Measurements from ENCODE around the gene SHFL.

The SHFL gene

DNA sequence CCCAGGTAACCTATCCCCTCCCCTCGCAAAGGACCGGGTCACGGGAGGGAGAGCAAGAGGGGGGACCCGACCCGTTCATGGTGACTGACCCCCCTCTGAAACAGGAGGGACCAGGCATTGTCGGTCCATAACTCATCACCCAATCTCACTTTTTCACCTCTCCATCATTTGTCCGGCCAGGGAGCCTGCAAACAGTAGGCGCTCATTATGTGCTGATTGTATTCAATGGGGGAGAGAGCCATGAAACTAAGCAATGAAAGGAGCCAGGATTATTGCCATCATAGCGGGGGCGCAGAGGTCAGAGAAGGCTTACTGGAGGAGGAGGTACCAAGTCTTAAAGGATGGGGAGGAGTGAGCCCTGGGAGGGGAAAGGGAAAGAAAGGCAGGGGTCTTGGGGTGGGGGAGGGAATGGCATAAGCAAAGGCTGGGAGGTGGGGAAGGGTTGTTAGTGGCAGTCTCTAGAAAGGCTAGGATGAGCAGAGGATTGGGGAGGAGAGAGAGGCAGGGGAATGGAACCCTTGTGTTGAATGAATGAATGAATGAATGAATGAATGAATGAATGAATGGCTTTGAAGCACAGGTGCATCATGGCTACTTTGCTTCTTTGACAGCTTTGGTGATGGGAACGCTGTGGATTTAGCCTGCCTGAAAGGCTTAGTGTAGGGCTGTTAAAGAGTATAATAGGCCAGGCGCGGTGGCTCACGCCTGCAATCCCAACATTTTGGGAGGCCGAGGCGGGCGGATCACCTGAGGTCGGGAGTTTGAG is 1.4 kb downstream of the SHFL start:
- DNase-seq (ENCODE audit: low read depth), result no peak

DNA sequence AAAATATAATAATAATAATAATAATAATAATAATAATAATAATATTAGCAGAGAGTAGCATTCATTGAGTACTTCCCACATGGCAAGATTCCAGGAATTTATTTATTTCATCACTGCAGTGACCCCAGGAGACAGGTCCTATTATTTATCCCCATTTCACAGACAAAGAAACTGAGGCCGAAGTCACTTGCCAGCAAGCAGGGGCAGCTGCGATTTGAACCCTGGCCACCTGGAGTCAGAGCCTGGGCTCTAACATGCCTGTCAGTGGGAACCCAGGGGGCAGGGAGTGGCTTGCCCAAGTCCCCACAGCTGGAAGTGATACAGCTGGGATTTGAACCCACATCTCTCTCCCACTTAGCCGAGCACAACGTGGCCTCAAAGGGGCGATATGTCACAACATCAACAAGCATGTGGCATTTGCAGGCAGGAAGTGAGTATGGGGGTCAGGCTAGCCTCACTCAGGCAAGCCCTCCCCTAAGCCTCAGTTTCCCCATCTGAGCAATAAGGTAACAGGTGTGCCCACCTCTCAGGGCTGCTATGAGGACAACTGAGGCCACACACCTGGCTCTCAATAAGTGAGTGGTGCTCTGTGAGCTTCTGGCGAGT is 2.9 kb downstream of the SHFL start:
- no peak for DNase-seq (ENCODE audit: low read depth)

DNA sequence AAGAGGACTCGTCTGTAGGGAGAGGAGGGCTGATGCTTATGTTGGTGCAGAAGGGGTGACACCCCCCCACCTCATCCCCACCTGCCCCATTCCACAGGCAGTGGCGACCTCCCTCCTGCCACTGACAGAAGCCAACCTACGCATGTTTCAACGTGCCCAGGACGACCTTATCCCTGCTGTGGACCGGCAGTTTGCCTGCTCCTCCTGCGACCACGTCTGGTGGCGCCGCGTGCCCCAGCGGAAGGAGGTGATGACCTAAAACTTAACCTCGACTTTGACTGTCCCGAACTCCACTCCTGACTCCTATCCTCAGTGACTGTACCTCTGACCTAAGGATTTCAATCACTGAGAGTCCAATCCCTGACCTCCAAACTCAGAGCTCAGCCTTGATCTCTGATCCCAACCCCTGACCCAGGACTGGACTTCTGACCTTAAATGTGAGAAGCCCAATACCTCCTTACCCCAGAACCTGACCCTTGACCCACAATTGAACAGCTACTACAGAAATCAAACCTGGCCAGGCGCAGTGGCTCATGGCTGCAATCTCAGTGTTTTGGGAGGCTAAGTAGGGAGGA is 3.8 kb downstream of the SHFL start:
- no peak for DNase-seq (ENCODE audit: low read depth)

DNA sequence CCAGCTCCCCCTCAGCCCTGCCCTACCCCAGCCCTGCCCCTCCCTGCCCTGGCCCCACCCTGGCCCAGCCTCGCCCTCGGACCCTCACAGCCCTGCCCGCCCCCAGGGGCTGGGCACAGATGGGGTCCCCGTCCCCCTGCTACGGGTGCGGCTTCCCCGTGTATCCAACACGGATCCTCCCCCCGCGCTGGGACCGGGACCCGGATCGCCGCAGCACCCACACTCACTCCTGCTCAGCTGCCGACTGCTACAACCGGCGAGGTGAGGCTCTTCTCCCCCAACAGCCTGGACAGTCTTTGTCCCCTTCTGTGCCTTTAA is 5.2 kb downstream of the SHFL start:
- no peak for DNase-seq (ENCODE audit: low read depth)

DNA sequence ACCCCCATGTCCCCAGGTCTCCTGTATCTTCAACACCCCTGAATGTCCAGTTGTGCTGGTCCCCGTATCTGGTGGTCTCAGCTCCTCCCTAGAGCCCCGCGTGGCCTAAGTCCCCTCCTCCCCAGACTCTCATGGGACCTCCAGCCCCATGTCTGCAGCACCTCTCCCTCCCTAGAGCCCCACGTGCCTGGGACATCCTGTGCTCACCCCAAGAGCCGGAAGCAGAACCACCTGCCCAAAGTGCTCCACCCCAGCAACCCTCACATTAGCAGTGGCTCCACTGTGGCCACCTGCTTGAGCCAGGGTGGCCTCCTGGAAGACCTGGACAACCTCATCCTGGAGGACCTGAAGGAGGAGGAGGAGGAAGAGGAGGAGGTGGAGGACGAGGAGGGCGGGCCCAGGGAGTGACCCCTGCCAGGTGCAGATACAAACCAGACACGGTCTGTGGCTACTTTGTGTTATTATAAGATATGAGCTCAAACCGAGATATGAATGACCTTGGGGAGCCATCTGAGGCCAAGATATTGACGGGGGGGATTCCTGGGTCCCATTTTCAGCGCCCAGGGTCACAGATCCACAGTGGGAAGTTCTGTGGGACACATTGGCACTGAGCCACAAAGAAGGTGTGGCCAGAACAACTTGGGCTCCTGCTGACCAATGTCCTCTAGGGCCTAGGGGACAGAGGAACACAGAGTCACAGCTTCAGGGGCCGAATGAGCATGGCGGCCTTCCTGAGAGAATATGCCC is 6.0 kb downstream of the SHFL start:
- DNase-seq (ENCODE audit: low read depth), result no peak

DNA sequence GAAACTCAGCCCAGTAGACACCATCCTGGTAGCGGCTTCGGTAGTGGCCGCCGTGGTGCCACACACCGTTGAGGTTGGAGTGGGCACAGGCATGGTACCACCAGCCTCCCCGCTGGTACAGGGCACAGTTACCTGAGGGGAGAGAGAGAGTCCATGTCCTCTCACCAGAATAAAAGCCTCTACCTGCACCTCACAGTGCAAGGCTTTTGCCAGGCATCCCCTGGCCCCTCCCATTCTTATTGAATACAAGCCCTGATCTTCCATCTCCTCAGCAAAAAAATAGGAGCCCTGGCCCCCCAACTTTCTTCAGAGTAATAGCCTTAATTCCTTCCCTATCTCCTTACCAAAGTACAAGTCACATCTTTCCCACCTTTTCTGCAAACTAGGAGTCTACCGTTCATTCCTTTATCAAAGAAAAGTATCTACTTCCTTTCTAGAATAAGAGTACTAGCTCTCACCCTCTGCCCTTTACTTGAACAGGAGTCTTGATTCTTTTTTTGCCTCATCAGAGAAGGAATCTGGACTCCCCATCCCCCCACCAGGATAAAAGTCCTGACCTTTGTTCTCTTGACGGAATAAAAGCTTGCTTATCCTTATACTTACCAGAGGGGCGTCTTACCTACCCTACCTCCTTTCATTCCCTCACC is 6.7 kb downstream of the SHFL start:
- no peak for DNase-seq (ENCODE audit: low read depth)

DNA sequence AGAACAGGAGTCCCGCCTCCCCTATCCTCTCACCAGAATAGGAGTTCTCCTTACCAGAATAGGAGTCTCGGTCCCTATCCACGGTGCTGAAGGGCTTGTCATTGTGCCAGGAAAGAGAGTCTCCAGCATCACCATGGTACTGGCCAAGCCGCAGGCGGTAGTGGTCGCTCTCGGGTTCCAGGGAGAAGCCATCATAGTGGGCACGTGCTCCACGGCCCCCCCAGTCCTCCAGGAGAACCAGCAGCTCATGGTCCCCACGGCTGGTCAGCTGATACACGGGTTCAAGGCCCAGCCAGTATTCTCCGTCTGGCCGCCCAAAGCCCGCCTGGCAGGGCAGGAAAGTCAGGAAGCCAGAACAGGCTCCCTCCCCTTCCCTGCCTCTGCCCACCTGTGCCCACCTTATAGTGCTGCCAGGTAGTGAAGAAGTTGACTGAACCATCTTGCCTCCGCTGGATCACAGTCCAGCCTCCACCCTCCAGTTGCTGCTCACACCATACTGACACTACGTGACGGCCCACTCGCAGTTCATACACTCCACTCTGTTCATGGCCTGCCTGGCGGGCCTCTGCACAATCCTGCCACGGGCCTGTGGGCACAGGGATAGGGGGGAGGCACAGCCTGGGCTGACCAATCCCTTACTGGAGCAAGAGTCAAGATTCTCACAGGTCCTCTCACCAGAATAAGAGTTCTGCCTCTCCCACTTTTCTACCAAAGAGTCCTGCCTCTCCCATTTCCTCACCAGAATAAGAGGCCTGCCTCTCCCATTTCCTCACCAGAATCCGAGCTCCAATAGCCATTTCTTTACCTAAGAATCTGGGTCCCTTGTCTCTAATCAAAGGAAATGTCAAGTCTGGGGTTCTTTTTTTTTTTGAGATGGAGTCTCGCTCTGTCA is 7.4 kb downstream of the SHFL start:
- DNase-seq (ENCODE audit: low read depth), result no peak

DNA sequence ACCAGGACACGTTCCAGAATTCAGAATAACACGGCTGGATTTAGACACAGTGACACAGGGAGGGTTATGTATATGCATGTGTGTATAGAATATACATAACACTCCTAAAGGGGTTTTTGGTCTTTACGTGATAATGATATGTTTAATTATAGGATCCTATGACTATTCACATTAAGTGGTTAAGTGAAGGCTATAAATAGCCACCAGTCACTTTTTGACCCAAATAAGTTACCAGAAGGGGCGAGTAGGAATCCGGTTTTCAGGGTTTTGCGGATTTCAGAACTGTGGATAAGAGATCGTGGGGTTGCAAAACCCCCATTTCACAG is 9.5 kb downstream of the SHFL start:
- DNase-seq (ENCODE audit: low read depth), result no peak

DNA sequence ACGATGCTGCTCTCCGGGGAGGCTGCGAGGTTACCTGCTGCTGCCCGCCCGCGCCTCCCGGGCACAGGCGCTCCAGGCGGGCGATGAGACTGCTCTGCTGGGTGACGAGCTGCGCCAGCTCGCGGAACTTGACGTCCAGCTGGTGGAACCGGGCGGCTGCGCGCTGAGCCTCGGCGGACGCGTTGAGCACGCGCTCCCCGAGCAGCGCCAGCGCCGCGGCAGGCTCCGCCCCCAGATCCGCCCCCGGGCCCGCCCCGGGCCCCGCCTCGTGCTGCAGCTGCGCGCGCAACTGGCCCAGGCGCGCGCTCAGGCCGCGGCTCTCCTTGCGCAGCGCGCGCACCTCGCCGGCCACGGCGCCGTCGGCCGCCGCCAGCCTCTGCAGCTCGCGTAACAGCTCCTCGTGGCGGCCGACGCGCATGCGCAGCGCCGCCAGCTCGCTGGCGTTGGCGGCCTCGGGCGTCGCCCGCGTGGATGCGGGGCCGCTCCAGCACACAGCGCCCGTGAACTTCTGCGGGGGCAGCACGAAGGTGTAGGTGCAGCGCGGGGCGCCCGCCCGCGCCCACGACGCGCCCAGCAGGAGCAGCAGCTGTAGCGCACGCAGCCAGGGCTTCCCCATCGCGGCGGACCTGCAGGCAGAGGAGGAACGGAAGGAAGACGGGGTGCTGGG is 10.0 kb downstream of the SHFL start:
- DNase-seq (ENCODE audit: low read depth), result peak; percentile 74

DNA sequence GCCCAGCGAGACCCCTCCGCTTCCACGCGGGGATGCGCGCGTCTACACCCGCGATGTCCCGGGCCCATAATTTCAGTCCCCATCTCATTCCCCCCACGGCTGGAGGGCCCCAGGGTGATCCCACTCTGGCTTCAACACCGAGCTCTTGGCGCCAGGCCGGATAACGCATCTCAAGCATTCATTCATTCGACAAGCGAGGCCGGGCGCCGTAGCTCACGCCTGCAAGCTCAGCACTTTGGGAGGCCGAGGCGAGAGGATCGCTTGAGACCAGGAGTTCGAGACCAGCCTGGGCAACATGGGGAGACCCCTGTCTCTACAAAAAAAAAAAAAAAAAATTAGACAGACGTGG is 10.5 kb downstream of the SHFL start:
- no peak for DNase-seq (ENCODE audit: low read depth)

DNA sequence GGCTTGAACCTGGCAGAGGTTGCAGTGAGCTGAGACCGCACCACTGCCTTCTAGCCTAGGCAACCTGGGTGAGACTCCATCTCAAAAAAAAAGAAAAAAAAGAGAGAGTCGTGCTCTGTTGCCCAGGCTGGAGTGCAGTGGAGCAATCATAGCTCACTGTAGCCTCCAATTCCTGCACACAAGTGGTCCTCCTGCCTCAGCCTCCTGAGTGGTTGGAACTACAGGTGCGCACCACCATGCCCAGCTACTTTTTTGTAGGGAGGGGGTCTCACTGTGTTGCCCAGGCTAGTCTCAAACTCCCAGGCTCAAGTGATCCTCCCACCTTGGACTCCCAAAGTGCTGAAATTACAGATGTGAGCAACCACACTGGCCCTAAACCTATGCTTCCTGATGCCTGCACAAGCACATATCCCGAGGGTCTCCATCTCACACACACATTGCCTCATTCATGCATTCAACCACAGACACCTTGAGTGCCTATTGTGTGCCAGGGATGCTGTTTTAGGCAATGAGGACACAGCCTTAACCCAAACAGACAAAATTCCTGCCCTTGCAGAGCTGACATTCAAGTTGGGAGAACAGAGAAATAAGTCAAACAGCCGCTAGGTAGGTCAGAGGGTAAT is 14.2 kb downstream of the SHFL start:
- no peak for DNase-seq (ENCODE audit: low read depth)

DNA sequence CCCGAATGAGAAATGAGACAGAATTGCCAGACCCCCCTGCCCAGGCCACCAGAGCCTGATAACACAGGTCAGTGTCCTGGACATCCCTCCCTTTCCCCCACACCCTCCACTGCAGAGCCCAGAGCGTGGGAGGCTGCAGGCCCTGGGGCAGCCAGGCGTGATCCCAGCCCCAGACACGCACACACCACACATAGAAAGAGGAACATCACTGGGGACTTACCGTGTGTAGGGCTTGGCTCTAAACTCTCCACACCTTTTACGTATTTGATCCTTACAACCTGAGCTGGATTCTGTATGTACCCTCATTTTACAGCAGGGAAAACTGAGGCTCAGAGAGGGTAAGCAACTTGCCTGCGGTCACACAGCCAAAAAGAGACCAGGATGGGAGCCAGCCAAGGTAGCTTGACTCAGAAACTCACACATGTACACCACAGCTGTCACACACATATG is 16.7 kb downstream of the SHFL start:
- DNase-seq (ENCODE audit: low read depth), result no peak

DNA sequence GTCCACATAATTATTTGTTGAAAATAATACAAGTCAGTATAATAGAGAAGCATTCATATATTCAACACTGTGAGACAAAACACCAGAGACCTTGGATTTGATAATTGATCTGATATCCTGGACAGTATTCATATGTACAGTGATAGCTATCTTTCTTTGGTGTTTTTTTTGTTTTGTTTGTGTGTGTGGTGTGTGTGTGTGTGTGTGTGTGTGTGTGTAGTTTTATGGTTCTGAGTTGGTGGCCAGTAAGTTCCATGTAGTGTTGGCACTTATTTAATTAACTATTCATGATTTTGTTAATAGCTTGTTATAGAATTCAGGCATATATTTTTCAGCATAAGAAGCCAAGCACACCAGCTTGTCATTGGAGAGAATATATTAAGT is 18.0 kb downstream of the SHFL start:
- DNase-seq (ENCODE audit: low read depth), result no peak

DNA sequence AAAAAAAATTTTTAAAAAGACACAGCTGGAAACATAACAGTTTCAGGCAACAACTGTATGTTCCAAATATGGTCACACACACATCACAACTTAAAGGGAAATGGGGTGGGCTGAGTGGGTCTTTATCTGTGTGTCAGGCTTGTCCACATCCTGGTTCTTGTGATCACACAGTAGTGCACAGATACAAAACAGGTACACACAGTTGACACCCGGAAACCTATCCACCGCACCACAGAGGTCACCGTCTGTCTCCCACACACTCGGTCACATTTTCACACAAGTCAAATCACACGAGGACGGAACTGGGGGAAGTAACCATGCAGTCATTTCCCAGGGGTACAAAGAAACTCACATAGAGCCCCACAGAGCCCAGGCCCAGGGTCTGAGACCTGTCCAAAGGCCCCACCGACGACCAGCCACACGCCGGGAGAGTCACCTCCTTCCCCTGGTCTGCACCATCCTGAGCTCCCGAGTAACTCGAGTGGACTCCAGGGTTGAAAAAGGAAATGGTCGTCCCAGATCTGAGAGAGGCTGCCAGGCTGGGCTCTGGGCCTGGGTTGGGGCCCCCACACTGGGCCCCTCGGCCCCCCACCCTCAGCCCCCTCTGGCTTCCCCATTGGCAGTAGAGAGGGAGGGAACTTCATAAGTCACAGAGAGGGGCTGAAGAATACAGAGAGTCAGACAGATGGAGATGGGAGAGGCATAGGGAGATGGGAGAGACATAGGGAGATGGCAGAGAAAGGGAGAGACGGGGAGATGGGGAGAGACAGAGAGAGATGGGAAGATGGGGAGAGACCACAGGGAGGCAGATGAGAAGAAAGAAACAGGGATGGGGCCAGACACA is 18.8 kb downstream of the SHFL start:
- peak; percentile 65 for DNase-seq (ENCODE audit: low read depth)

DNA sequence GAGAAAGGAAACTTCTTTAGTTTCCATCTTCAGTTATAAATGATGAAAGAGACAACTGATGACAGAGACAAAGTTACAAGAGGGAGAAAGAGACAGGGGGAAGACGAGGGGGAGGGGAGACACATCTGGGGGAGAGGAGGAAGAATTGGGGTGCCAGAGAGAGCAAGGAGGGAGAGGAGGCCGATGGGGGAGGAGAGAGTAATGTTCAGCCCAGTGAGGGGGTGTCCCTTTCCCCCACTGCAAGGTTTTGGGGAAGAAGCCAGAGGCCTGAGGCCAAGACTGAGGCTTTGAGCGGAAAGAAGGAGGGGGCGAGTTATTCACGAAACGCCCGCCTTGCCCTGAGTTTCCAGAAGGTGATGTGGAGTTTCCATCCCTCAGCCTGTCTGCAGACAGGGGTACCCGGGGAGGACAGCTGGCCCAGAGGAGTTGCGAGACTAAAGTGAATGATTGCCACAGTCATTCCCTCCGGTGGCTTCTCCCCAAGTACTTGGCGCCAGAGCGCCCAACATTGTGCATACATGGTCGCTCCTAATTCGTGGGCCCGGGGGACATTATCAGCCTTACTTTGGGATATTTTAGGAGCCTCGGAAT is 19.5 kb downstream of the SHFL start:
- DNase-seq (ENCODE audit: low read depth), result no peak

DNA sequence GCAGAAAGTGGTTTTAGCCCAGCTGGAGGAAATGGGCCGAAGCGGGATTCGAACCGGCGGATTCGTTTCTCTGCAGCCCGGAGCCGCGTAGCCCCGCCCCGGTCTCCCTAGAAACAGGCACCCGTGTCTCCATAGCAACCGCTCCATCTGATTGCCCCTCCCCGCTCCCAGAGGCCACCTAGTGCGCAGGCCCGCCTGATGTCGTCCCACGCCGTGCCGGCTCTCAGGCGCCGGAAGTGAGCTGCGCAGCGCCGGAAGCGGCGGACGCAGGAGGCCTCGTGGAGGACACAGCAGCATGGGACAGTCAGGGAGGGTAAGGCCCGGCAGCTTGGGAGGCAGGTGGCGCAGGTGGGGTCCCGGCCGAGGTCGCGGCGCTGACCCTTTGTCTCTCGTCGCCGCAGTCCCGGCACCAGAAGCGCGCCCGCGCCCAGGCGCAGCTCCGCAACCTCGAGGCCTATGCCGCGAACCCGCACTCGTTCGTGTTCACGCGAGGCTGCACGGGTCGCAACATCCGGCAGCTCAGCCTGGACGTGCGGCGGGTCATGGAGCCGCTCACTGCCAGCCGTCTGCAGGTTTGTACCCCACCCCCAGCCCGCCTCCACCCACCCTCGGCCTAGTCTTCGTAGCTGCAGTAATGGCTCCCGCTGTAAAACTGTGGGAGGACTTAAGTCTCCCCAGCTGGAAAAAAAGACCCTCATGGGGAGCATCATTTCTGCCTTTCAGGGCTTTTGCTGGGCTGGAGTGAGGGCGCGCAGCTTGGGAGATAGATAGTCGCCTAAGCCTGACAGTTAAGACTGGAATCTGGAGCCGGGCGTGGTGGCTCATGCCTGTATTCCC is 20.2 kb downstream of the SHFL start, which contains the start of gene PPAN:
TSS of gene PPAN (plus strand) at position 263 of the 837 bp plus-strand sequence. CDS start at position 296, 33 bp downstream.
- peak; percentile 95 for DNase-seq (ENCODE audit: low read depth)

DNA sequence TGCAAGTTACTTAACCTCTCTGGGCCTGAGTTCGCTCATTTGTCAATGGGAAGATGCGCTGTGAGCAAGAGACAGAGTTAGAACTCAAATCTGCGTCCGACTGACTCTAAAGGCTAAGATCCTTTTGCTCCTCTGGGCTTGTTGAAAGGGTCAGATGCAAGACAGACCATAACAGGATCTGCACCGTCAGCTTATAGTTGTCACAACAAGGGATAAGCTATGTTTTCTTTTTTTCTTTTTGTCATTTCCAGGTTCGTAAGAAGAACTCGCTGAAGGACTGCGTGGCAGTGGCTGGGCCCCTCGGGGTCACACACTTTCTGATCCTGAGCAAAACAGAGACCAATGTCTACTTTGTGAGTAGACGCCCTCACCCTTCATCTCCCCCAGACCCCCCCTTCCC is 21.1 kb downstream of the SHFL start:
- no peak for DNase-seq (ENCODE audit: low read depth)

DNA sequence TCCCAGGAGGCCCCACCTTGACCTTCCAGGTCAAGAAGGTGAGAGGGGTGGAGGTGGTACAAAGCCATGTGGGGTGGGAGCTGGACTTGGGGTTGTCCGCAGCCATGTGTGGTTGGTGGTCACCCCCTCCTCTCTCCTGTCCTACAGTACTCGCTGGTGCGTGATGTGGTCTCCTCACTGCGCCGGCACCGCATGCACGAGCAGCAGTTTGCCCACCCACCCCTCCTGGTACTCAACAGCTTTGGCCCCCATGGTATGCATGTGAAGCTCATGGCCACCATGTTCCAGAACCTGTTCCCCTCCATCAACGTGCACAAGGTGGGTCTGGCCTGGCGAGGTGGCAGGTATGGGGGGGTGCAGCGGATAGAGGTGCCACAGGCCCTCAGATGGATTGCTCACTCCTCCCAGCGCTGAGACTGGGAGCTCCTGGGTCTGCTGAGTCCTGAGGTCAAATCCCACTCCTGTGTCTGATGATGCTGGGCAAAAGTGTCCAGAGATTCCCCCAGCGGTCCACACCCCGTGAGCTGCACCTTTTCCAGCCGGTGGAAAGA is 21.8 kb downstream of the SHFL start:
- no peak for DNase-seq (ENCODE audit: low read depth)

All from stimulated activated CD8-positive, alpha-beta memory T cell treated with anti-CD3 and anti-CD28 coated beads, Interleukin-12 subunit alpha, Interleukin-12 subunit beta, amount 100 ng/mL, for 1 hour (primary cell).